HS-5 (cell line): ENCODE data around the gene CAMTA1.

Source experiments
- DNase-seq: peaks from one replicate; pipeline ENCODE4 v3.0.0-alpha.2; 2012; ENCODE audit warnings: low read depth

CAMTA1 gene

GRCh38 chr1:7613106-7613850 lies 828.0 kb downstream of the CAMTA1 start:
- DNase-seq = no peak

GRCh38 chr1:7613851-7614205 lies 828.6 kb downstream of the CAMTA1 start:
- DNase-seq = no peak

DNA sequence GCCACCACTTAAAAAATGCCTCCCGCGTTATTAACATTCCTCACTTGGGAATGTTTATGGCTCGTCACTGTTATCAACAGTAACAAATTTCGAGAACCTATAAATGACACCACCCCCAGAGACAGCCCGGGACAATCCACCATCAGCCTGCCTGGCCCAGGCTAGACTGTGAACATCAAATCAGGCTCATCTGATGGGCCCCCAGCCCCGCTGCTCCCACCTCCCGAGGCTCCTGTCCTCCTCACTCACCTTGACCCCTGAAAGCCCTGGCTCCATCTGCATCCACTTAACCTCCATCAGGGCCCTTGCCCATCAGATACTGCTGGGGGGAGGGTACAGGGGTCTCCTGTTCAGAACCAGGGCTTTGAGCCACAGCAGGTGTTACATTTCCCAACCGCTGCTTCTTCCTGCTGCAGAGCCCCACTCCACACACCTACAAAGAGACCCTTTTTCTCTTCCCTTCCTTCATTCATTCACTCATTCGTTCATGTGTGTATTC lies 829.4 kb downstream of the CAMTA1 start:
- no peak for DNase-seq

DNA sequence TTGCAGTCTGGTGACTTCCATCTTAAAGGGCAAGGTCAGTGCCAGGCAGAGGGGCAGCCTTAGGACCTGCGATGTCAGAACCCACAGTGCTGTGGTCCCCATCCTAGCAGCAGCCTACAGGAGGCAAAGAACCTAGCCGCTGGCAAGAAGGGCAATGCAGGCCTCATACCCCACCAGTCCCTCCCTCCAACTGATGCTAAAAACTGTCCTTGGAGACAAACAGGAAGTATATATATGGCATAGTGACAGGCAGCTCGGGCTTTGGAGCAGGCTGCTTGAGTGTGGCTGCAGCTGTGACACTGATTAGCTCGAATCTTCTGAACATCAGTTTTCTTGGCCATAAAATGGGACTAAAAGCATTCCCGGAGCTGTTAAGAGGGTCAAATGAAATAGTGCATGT lies 829.9 kb downstream of the CAMTA1 start:
- DNase-seq = no peak

GRCh38 chr1:7616076-7616832 lies 831.0 kb downstream of the CAMTA1 start:
- DNase-seq = no peak

GRCh38 chr1:7616953-7617352 lies 831.7 kb downstream of the CAMTA1 start:
- no peak for DNase-seq

DNA sequence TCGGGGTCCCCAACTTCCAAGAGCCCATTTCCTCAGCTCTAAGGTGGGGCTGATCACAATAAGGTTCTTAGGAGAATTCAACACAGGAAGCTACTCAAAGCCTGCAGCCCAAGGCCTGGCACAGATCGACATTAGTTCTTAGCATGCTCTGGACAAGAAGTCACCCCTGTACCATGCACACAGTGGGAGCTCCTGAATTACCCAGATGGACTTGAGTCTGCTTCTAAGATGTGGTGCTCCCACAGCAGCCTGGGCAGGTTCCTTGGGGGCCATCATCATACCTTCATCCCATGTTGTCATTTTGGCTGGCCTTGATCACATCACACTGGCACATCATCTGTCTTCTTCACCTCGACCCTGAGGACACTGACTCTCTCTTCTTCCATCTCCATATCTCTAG lies 832.6 kb downstream of the CAMTA1 start:
- DNase-seq = no peak

DNA sequence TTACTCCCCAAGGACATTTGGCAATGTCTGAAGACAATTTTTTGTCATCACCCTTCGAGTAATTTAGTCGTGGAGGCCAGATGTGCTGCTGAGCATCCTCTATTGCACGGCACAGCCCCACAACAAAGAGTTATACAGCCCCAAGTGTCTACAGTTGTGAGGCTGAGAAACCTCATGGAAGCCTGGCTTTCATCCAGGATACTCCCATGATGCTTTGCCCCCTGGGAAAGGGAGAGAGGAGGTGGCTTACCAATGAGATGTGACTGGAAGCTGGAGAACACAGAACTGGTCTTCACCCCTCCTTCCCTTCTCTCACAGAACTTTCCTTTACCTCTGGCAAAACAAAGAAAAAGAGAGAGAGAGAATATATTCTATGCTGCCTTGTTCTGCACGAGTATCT lies 834.9 kb downstream of the CAMTA1 start:
- DNase-seq = no peak

DNA sequence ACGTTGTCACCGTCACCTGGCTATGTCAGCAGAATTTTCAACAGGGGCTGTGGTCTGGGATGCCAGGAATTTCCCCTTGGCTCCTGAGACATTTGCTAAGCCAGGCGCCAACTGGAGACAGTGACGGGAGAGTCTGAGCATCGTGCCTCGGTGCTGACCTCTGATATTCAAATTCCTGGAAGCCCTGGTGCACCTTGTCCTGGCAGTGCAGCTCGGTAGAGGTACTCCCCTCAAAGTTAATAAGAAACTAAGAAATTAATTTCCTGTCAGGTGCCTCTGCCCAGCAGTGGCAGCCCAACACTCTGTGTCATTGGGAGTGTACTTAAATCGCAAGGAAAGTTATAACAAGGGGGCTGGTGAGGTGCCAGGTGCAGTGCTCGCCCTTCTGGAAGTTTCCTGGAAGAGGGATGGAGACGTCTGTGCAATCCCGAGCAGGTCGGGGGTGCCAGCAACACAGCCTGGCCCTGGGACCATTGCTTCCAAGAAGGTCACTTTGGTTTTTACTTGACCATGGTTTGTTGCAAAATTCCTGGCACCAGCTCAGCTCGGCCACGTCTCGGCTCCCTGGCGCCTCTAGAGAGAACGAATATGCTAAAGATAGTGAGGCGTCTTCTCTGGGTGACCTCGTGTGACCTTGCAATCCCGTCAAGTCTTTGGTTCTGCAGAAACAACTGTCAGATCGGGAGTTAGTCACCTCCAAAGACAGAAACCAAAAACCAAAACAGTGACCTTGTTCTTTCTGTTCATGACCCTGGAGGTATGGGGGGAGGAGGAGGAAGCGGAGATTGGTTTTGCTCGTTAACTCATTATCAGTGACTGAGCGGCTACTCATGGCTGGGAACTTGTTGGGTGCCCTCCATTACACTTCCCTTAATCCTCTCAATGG lies 836.3 kb downstream of the CAMTA1 start:
- no peak for DNase-seq

DNA sequence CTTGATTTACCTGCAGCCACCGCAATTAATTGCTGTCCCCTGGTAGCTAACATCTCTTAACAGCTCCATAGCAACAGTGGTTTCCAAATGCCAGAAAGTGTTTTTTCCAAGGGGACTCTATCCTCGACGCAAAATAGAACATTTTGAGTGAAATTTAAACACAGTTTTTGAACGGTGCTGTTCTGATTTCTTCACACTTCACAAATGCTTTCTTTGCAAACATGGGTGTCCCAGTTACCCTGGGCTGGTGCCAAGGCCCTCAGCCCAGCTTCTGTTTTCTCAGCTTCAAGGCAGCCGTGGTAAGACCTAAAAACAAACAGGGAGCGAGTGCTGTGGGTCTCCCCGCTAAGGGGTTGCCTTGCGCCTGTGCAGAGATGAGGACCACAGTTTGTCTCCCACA lies 838.6 kb downstream of the CAMTA1 start:
- DNase-seq = no peak

DNA sequence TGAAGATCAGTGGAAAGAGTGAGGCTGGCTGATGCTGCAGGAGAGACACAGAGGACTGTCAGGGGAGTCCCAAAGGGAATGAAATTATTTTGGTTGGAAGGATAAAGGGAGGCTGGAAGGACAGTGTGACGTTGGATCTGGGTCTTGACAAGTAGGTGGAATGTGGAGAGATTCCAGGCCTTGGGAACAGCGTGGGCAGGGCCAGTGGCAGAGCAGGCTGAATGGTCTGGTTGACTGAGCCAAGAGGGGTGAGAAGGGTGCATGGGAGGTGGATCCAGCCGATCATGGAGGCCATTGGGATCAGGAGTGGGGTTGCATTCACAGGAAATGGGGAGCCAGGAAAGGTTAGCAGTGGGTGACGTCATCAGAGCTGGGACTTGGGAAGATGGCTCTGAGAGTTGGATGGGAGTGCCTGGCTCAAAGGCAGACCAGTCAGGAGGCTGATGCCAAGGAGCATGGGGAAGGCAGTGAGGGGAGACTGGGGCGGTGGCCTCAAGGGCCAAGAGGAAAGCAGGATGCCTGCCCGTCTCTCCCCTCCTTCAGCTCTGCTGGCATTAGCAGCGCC lies 839.6 kb downstream of the CAMTA1 start:
- DNase-seq = no peak

DNA sequence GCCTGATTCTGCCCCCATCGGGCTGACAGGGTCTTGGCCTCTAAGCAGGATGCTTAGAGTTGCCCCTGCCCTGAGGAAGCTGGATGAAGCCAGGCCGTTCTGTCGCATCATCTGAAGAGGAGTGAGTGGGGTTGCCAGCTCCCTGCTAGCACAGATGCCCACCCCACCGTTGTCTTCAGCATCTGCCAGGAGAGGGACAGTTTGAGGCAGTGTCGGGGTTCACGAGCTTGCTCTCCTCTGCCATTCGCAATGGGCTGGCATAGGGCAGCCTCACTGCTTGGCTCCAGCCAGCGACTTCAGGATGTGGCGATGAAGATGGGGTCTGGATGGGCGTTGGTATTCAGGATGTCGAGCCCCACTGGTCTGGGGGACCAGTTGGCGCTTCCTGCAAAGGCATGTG lies 840.1 kb downstream of the CAMTA1 start:
- DNase-seq = no peak

DNA sequence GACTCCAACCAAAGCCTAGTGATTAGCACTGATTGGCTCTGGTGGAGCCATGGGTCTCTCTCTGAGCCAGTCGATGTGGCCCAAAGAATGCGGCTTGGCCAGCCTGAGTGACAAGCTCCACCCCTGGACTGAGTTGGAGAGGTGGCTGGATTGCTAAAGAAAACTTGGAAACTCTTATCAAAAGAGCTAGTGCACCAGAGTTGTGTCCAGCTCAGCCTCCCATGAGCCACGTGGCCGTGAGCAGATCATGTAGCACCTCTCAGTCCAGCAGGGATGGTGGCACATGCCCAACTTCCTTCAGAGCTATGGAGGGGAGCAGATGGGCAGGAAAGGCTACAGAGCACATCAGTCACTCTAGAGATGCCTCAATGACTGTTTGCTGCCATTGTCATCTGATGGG lies 843.0 kb downstream of the CAMTA1 start:
- no peak for DNase-seq

- DNase-seq = no peak
Measured at GRCh38 chr1:7629011-7629410, 843.8 kb downstream of the CAMTA1 start.

DNA sequence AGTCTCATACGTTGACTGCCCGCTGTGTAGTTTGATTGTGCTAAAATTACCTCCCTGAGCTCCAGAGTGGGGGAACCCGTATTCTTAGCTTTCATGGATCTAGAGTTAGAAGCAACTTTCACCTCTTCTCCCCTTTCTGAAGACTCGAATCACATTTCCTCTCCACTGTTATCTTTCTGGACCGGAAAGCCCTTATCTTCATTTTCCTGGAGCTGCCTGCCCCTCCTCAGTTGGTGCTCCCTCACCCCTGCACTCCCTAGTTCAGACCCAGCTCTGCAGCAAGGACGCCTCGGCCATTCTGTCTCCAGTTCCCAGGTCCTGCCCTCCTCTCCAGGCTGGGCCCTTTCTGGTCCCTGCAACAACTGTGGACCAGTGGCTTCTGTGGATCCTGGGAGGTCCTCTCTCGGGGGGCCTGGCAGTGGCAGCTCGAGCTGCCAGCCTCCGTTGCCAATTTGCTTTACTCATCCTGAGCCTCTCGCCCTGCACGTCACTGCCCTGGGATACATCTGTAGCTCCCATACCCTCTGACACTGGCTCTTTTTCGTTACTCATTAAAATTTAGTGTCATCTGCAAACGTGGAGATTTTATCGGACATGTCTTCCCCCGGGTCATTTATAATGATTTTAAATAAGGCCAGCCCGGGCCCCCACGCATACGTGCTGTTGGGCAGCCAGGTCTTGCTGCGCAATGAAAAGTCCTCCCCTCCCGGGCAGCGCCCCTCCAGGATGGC lies 844.4 kb downstream of the CAMTA1 start:
- no peak for DNase-seq

DNA sequence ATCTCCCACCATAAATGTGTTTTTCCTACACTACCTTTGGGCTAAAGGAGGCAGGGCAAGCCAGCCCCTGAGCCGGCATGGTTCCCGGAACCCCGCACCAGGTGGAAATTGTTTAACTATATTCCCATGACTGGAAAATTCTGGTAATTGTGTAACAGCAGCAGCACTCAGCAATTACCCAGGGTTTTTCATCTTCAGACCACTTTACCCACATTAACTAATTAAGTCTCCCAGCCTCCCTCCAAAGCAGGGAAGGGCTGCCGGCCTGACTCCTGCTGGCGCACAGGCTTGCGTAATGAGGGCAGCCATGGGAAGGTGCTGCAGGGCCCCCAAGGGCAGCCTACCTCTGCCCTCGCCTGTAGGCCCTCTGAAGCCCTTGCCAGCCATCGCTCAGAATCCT lies 845.1 kb downstream of the CAMTA1 start:
- no peak for DNase-seq

DNA sequence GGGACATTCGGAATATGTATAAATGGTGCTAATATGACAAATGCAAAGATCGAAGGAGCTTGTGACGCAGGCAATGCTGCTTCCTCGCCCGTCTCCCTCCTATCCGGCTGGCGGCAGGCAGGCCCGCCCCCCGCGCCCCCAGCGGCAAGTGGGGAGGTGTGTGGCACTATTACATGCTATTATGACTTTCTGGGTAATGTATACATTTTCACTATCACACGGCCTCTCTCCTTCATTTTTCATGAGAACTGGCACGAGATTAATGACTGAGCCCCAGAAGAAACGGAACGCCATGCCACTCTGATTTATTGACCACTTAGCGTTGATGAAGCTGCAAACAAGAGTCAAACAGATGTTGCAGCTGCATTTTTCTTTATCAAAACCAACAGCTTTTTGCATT lies 846.9 kb downstream of the CAMTA1 start:
- DNase-seq = no peak

GRCh38 chr1:7632681-7633080 lies 847.4 kb downstream of the CAMTA1 start:
- no peak for DNase-seq

DNA sequence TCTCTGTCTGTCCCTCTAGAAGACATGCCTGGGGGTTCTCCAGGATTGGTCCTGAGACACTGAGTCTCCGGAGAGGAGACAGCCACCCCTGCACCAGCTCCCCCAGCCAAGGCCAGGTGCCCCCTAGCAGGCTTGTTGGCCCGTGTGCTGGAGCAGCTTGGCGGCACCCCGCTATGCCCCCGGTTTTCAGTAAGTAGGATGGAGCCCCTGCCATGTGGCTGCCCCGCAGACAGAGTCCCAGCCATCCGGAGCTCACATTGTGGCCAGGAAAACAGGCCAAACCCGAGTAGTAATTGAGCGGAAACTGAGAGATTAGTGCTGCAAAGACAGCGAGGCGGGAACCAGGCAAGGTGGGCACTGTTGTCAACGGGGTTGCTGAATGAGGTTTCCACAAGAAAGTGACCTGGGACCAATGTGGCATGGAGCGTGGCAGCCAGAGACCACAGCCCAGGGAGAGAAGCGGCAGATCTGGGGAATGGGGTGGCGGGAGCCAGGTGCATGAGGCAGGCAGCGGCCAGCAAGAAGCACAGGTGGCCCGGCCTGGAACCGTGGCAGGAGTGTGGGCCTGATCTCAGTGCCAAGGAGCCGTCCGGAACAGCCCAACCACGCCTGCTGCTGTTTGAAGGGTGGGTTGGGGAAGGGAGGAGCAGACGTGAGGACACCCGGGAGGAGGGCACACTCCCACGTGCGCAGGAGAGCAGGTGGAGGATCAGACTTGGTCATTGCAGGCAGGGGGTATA lies 848.4 kb downstream of the CAMTA1 start:
- DNase-seq = no peak

DNA sequence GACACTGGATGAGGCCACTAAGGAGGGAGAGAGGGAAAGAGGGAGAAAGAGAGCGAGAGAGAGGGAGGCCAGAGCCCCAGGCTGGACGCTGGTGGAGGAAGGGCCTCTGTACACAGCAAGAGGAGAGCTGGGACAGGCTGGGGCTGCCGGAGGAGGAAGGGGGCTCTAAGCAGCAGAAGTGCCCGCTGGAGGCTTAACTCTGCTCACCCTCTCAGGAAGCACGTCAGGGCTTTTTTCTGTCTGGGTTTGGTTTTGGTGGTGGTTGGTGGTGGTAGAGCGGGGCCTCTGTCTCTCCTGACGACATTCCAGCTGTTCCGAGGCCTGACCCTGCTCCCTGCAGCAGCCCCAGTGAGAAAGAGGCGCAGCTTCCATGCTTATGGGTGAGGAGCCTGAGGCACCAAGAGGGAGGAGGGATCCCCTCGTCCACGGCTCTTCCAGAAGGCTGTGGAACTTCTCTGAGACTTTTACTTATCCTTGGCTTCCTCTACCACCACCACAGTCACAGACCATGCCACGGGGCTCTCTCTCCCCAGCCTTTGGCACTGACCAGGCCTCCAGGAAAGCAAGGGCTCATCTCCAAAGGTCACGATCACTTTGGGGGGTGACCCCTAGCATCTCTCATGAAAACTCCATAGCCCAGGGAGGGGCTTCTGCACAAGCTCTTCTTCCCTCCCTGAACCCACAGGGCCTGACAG lies 849.4 kb downstream of the CAMTA1 start:
- DNase-seq = no peak
